Stimulated activated CD8-positive, alpha-beta memory T cell treated with anti-CD3 and anti-CD28 coated beads, Interleukin-7, amount 100 ng/mL, for 4 hours (primary cell): ENCODE results near the gene EFCAB3.
"Not testable (repeated sequence)": the region's sequence is repeated elsewhere in the genome, so short reads cannot be mapped to it uniquely, and the experiment has no call there.

Experiments used
- DNase-seq, 2 donors: peaks; one replicate each; pipeline ENCODE4 v3.0.0-alpha.2; 2020; ENCODE audit warnings: low read depth in 2 of 2

Gene EFCAB3

DNA sequence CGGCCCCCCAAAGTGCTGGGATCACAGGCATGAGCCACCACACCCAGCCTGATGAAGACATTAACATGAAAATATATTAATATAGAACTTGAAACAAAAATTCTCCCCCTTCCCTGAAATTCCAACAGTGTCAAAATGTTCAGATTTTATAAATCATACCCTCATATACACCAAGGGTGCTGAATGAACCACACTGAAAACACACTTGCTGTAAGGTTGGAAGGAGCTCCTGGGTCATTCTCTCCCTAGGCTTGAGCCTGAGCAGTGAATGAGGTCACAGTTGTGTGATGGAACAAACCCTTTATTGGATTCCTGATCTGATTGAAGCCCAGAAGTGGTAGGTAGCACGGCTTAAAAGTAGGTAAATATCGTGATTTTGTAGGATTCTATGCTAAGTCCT, at the start of gene EFCAB3:
TSS of gene EFCAB3 (plus strand) at position 301 of the 400 bp plus-strand sequence. CDS start 2,427 bp downstream, outside the sequence.
- no peak for DNase-seq

DNA sequence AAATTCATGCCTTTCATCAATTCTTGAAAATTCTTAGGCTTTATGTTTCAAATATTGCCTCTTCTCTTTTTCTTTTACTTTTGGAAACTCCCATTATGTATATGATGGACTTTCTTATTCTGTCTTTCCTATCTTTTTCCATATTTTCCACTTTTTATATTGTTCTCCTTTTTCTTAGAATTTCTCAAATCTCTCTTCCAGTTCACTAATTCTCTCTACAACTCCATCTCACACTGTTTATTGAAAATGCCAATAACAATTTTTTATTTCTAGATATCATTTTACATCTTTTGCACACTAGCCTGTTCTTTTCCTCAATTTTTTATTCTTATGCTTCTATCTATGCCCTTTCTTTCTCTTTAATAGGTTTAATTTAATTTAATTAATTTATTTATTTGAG, 43.8 kb upstream of the EFCAB3 start:
- DNase-seq = no peak

DNA sequence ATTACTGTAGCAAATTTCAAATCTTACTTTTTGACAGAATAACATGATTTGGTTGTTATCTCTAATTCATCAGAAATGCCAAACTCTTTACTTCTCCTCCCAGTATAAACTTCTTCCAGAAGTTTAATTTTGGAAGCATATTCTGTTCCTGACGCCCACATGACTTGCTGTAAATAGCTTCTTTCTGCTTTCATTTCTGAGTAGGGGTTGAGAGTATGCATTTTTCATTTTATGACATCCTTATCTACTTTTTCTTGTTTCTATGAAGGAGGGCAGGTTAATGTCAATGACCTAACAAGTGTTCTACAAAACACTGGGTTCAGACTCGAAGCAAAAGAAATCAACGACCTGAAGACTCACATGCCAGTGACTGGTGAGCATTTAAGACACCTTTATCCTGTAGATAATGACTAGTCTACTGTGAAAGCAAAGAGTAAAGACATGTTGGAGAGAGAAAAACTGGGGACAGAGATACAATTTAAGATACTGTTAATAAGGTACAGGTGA, 36.5 kb upstream of the EFCAB3 start:
- DNase-seq = no peak

DNA sequence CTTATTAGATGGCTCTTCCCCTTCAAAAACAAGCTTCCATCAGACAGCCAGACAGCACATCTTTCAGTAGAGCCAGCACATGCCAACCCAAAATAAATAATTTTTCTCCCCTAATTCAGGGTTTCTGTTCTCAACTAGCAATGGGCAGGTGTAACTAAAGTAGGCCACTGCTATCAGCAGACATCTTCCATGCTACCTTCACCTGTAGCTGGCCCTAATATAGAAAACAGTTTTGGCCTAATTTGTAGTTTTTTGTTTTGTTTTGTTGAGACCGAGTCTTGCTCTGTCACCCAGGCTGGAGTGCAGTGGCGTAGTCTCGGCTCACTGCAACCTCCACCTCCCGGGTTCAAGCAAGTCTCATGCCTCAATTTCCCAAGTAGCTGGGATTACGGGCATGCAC, 29.2 kb upstream of the EFCAB3 start:
- no peak for DNase-seq

DNA sequence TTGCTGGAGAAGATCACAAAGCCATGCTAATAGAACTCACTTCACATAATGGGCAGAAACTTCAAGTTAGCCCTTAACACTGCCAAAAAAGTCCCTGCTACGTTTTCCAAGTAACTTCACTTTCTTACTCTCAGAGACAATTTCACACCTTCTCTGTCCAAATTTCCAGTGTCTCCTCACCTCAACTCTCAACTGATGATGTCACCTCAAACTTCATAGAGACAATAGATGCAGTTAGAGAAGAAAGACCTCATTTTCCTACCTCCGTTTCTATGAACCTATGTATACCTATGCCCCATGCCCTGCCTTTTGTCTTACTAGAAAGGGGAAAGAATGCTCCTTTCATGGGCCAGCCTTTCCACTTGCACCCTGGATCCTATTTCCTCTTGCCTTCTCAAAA, 14.2 kb upstream of the EFCAB3 start:
- no peak for DNase-seq

DNA sequence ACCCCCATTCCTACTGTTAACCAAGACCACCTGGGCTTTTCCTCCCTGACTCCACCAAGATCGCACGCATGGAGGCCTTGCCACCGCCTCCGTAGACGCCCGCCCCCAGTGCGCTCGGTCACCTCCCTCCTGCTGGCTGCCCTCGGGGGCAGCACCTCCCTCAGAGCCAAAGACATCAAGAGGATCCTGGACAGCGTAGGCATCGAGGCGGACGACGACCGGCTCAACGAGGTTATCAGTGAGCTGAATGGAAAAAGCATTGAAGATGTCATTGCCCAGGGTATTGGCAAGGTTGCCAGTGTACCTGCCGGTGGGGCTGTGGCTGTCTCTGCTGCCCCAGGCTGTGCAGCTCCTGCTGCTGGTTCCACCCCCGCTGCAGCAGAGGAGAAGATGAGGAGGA, 1.2 kb downstream of the EFCAB3 start:
- DNase-seq = no peak

DNA sequence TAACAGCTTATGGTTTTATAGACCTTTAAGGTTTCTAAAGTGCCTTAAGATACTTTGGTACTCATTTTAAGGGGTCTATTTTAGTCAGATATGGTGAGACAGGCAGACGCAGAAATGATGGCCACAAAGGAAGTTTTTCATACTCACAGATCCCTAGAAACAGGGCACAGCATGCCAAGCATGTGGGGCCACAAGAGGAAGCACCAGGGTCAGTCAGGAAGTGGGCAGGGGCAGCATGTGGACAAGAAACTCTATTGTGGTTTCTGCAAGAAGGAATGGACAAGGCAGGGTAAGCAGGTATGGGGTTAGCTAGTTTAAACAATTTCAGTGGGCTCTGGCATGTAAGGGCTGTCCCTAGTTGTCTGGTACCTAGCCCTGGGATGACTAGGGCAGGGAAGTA, 8.5 kb downstream of the EFCAB3 start:
- no peak for DNase-seq

DNA sequence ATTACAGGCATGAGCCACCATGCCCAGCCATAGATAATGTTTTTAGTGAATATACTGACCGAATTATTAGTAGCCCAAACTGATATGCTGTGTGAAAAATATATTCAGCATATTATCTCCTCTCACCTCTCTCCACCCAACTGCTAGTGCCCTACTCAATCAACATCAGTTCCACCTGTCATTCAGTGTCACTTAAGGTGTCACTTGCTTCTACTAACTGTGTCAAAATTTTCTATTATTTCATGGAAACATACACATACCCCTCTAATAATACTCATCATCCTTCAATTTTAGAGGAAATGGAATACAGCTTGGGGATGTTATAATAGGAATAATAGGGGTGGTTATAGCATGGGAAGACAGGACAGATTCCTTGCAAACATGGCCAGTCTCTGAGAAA, 12.6 kb downstream of the EFCAB3 start:
- DNase-seq = no peak

DNA sequence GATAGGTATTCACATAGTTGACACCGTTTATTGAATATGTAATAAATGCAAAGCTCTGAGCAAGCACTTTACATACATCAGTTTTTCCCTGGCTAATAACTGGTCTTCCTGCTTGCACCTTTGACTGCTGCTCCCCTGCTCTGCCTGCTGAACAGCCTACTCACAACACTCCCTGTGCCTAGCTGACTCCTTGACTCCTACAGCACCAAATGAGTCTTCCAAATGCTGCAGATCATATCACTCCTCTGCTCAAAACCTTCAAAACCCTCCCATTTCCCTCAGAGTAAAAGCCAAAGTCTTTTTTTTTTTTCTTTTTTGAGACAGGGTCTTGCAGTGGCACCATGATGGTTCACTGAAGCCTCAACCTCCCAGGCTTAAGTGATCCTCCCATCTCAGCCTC, 18.5 kb downstream of the EFCAB3 start:
- no peak for DNase-seq

DNA sequence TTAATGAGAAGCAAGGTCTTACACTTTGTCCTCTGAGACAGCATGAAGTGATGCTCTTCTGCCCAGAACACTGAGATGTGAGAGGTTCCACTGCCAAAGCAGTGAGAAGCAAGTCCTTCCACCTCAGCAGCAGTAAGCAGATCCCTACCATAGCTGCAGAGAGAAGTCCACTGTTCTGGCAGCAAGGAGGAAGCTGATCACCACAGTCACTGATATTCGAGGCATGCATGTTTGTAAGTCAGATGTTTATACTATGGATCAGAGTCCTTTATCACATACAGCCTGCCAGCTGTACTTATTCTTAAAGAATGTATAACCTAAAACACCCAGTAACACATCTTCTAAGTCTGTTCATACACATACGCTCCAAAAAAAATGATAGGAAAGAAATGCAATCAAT, 25.1 kb downstream of the EFCAB3 start:
- no peak for DNase-seq

DNA sequence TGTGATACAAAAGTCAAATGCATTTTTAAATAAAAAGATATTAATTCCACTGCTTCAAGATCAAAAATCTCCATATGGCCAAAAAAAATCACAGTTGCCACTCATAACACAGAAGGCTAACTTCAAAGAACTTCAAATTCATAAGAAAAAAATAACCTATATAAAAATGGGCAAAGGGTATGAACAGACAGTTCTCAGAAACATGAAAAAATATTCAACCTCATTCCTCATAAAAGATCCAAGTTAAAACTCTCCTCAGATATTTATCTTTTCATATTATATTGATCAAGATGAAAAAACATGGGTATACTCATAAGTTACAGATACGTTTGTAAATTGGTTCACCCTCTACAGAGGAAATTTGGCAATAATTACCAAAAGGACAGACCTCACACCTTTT, 32.7 kb downstream of the EFCAB3 start:
- not testable (repeated sequence) for DNase-seq

DNA sequence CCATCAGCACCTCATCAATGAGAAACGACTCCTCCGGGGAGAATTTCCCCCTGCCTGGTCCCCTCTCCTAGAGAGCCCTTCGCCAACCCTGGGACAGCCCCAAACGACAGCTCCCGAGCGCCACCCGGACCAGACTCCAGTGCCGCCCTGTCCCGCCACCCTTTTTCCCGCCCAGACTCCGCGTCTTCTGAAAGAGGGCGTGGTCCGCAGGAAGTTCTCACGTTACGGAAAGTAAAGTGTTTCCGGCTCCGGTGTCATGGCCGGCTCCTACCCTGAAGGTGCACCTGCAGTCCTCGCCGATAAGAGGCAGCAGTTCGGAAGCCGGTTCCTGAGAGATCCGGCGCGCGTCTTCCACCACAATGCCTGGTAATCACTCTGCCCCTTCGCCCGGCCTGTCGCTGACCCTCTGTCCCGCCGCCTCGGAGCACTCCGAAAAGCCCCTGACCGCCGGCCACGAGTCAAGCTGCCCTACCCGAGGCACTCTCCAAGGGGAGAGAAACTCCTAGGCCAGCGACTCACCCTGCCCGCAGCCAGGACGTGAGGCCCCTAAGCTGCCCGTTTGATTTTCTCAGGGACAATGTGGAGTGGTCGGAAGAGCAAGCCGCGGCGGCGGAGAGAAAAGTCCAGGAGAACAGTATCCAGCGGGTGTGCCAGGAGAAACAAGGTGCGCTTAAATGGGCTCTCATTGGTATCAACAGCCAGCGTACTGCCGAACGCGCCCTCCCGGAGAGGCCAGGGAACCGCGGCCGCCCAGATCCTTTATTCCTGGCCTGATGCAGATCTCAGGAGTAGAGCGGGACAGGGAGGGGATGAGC, 43.5 kb downstream of the EFCAB3 start, which contains the start of gene METTL2A:
TSS of gene METTL2A (plus strand) at position 251 of the 815 bp plus-strand sequence. CDS start at position 257, 6 bp downstream.
- peak; percentile 73 to 77 for DNase-seq

DNA sequence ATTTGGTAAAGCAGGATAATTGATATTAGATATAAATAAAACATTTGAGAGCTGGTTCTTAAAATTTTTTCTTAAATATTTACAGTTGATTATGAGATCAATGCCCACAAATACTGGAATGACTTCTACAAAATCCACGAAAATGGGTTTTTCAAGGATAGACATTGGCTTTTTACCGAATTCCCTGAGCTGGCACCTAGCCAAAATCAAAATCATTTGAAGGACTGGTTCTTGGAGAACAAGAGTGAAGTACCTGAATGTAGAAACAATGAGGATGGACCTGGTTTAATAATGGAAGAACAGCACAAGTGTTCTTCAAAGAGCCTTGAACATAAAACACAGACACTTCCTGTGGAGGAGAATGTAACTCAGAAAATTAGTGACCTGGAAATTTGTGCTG, 45.9 kb downstream of the EFCAB3 start:
- DNase-seq = not testable (repeated sequence)

DNA sequence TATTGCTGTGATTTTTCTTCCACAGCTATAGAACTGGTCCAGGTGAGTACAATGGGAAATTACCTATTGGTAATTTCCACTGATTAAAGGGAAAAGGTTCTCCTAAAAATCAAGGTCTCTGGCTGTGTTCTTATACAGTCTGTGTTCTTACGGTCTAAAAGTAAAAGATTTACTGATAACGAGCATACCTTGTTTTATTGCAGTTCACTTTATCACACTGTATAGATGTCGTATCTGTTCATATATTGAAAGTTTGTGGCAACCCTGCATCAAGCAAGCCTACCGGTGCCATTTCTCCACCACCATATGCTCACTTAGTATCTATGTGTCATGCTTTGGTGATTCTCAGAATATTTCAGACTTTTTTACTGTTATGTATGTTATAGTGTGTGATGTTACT, 54.9 kb downstream of the EFCAB3 start:
- DNase-seq = not testable (repeated sequence)

DNA sequence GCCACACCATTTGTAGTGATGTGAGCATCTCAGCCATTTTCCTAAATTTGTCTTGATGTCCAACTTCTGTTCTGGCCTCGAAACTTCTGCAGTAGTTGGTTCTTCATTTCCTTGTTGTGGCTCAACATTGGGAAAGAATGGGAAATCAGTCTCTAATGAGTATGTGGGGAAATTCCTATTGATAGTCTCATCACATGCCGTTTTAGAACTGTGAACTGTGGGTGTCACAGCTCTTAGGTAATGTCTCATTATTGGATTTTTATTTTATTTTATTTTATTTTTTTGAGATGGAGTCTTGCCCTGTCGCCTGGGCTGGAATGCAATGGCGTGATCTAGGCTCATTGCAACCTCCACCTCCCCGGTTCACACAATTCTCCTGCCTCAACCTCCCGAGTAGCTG, 60.8 kb downstream of the EFCAB3 start:
- DNase-seq = not testable (repeated sequence)

DNA sequence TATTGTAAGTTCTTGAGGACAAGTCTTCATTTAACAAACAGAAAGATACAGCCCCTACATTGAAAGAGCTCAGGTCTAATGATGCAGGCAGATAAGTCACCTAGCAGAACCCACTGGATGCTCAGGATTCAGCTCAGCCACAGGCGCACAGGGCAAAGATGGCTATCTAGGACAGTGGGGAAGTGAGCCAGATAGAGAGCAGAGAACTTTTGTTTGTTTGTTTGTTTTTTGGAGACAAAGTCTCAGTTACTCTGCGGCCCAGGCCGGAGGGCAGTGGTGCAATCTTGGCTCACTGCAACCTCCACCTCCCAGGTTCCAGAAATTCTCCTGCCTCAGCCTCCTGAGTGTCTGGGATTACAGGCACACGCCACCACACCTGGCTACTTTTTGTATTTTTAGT, 63.7 kb downstream of the EFCAB3 start:
- DNase-seq = no peak

DNA sequence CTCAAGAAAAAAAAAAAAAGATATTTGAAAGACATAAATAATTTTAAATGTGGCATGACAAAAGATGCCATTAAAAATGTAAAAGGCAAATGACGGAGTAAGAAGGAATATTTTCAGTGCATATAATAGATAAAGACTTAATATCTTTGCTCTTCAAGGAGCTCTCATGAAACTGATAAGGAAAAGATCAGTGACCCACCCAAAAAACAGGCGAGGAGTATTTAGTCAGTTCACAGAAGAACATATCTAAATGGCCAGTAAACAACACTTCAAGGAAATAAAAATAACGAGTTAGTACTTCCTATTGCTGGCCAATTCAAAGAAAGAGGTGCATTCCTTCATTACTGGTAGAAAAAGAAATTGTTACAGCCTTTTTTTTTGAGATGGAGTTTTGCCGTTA, 65.4 kb downstream of the EFCAB3 start:
- not testable (repeated sequence) for DNase-seq

DNA sequence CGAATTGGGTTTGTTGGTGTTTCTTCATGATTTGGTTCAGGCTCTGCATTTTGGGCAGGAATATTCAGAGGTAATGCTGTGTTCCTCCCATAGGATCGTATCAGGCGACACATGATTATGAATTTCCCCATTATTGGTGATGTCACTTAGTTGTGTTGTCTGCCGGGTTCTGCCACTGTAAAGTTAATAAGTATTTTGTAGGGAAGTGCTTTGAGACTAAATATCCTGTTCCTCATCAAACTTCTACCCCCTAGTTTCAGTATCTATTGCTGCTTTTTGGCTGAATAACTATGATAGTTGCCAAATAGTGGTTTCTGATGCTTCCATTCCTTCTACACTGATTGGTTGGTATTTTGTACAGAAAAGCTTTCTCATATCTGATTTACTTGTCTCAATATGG, 71.8 kb downstream of the EFCAB3 start:
- DNase-seq = not testable (repeated sequence)

DNA sequence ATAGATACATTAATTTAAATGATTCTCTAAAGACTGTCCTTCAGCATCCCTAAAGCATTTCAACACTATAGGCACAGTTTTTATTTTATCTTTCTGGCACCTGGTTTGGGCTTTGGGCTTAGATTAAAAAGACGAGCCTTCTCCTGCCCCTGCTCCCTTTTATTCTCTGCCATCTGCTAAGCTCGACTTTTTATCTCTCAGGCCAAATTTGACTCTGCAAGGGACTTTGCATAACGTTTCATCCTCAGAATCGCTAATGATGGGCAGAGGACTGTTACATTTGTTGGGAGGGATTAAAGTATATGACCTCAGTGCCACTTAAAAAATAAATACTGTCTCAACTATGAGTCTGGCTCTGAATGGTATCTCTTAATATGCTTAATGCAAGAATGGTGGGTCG, 72.7 kb downstream of the EFCAB3 start:
- not testable (repeated sequence) for DNase-seq

DNA sequence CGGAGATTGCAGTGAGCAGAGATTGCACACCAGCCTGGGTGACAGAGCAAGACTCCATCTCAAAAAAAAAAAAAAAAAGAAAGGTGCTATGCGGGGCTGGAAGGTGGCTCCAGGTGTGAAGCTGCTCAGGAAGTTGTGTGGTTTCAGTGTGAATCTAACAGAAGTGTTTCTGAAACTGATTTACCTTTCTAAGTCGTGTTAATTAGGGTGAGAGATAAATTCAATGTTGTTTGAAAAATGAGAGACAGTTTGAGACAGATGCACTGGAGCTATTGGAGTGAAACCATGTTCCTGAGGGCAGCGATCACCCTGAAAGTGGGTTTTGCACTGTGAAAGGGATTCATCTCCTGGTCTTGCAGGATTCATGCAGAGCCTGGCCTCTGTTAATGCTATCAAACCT, 73.3 kb downstream of the EFCAB3 start:
- not testable (repeated sequence) for DNase-seq

DNA sequence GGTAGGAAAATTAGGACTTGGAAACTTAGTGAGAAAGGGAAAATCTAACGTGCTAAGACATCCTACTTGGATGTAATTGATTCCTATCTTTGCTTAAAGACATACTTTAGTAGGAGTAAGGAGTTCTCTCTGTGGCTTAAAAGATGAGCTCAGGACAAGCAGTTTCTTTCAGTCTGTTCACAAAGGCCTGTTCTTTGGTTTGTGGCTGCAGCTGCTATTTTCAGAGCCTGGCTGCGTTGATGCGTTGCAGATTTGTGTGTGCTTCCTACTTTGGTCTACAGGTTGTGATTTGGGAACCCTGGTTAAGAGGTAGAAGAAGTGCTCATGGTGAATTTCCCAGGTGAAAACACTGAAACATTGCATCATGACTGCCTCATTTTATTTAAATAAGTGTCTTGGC, 73.8 kb downstream of the EFCAB3 start:
- not testable (repeated sequence) for DNase-seq

DNA sequence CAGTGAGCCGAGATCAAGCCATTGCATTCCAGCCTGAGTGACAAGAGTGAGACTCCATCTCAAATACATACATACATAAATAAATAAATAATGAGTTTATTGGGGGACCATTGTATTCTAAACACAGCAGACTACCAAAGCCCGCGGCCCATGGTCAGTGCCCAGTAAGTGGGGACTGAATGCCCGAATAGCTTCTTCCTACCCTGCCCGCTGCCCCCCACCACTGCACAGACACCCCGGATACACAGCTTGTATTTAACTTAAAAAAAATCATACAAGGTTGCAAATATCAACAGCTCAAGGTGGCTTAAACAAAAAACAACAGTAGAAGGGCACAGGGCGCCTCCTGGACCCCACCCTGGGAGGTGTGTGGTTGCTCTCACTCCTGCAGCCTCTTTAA, 75.7 kb downstream of the EFCAB3 start:
- no peak for DNase-seq

DNA sequence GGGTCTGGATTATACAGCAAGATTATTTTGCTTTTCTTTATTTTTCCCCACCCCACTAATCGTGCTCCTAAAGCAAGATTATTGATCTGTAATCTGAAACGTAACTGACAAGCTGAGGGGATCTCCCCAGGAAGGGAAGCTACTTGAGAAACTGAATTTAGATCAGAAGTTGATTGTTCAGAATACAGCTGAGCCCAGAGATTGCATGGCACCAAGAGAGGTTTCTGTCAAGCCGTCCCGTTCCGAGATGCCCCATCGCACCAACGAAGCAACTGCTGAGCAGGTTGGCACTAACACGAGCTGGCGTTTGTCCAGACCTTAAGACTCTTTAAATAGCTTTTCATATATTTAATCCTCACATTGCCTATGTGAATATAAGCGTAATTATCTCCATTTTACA, 78.1 kb downstream of the EFCAB3 start:
- DNase-seq = not testable (repeated sequence)
